DMS114 treated with DMSO at 0.1 percent for 48 hours (cell line): ENCODE data around the gene ZNF777.

Experiments
- DNase-seq: peaks from one replicate; lab custom pipeline; 2025; ENCODE audit not compliant: unreplicated experiment; lab: John Stamatoyannopoulos, UW

ZNF777 gene

GRCh38 chr7:149477494-149478443 is 16.9 kb upstream of the ZNF777 start:
- DNase-seq: no peak

- DNase-seq: no peak
Measured at GRCh38 chr7:149476791-149477190, 15.9 kb upstream of the ZNF777 start.

- no peak for DNase-seq
Measured at GRCh38 chr7:149475121-149476045, 14.5 kb upstream of the ZNF777 start.

- no peak for DNase-seq
Measured at GRCh38 chr7:149474309-149475120, 13.7 kb upstream of the ZNF777 start.

GRCh38 chr7:149473251-149473650 is 12.4 kb upstream of the ZNF777 start:
- no peak for DNase-seq

- DNase-seq: no peak
Measured at GRCh38 chr7:149471289-149471953, 10.6 kb upstream of the ZNF777 start.

GRCh38 chr7:149469806-149470205 is 8.9 kb upstream of the ZNF777 start:
- no peak for DNase-seq

GRCh38 chr7:149468208-149468607 is 7.3 kb upstream of the ZNF777 start:
- no peak for DNase-seq

GRCh38 chr7:149467321-149467859 is 6.5 kb upstream of the ZNF777 start:
- DNase-seq: no peak

- DNase-seq: no peak
Measured at GRCh38 chr7:149466364-149466763, 5.5 kb upstream of the ZNF777 start.

GRCh38 chr7:149463500-149464161 is 2.8 kb upstream of the ZNF777 start:
- DNase-seq: no peak

- no peak for DNase-seq
Measured at GRCh38 chr7:149462101-149462520, 1.2 kb upstream of the ZNF777 start.

GRCh38 chr7:149459540-149460452 is 1.1 kb downstream of the ZNF777 start:
- no peak for DNase-seq

- no peak for DNase-seq
Measured at GRCh38 chr7:149459201-149459539, 1.7 kb downstream of the ZNF777 start.

GRCh38 chr7:149458235-149458634 is 2.6 kb downstream of the ZNF777 start:
- DNase-seq: no peak

GRCh38 chr7:149457766-149458165 is 3.1 kb downstream of the ZNF777 start:
- DNase-seq: no peak

- no peak for DNase-seq
Measured at GRCh38 chr7:149456506-149457421, 4.1 kb downstream of the ZNF777 start.
